Measurements from ENCODE around the gene FOXRED2.

DNA sequence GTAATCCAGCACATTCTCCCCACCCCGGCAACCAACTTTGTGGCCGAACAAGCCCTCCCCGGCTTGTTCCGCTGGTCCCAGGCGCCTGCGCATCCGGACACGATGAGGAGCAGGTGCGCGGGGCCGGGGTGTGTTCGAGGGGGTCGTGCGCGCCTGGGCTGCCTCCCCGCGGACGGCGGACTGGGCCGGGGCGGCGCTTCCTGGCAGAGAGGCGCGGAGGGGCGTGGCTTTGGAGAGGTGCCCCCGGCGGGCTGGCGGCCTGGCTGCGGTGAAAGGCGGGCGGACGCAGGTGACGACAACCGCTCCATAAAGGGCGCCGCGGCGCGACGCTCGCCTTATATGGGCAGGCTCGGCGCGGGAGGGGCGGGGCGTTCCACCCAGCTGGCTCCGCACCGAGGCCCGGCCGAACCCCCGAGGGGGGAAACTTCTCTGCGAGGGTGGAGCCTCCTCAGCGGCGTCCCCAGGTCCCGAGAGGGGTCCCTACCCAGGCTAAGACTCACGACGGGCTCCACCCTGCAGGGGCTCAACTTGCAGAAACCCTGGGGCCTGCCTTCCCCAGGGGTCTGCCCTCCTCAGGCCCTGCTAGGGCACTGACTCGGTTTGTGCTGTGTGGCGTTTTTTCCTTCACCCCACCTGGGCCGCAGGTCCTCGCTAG is 51.8 kb downstream of the FOXRED2 start:
- TF ChIP-seq, protein P1, sequence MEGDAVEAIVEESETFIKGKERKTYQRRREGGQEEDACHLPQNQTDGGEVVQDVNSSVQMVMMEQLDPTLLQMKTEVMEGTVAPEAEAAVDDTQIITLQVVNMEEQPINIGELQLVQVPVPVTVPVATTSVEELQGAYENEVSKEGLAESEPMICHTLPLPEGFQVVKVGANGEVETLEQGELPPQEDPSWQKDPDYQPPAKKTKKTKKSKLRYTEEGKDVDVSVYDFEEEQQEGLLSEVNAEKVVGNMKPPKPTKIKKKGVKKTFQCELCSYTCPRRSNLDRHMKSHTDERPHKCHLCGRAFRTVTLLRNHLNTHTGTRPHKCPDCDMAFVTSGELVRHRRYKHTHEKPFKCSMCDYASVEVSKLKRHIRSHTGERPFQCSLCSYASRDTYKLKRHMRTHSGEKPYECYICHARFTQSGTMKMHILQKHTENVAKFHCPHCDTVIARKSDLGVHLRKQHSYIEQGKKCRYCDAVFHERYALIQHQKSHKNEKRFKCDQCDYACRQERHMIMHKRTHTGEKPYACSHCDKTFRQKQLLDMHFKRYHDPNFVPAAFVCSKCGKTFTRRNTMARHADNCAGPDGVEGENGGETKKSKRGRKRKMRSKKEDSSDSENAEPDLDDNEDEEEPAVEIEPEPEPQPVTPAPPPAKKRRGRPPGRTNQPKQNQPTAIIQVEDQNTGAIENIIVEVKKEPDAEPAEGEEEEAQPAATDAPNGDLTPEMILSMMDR (IDR thresholded peaks at IDR 0.05; ENCODE audit: low read depth, low read length): peak; percentile 3; the same call in 1 of the 2 replicates
- no peak for TF ChIP-seq EZH2phosphoT487 (IDR thresholded peaks at IDR 0.05; ENCODE audit: low read depth)

All from OCI-LY3 (cell line).